SH-SY5Y (cell line): ENCODE results near the gene DYDC2.

Source experiments
- GATA2 ChIP-seq: IDR thresholded peaks from 2 replicates; pipeline ENCODE4 v1.6.1; 2011; ENCODE audit warnings: mild to moderate bottlenecking, low read depth, low read length
- GATA3 ChIP-seq: IDR thresholded peaks from 2 replicates; pipeline ENCODE4 v1.6.1; 2011; ENCODE audit warnings: low read depth, mild to moderate bottlenecking, low read length, moderate library complexity

GRCh38 chr10:80356563-80356988 is at the start of gene DYDC2, which contains the start of gene DYDC1:
- TF ChIP-seq GATA2, result no peak
- TF ChIP-seq GATA3, result no peak
